GM12872 (cell line): ENCODE results near the gene LTB4R.
A peak's percentile ranks its signal among the peaks of the same experiment; 100 is the strongest.

Experiments
- CTCF ChIP-seq: IDR thresholded peaks from 3 replicates; pipeline ENCODE4 v1.5.1; 2011; ENCODE audit warnings: low read depth, mild to moderate bottlenecking, low read length, moderate library complexity; ENCODE audit not compliant: insufficient read depth

Gene LTB4R

GRCh38 chr14:24297190-24297964 lies 13.9 kb upstream of the LTB4R start:
- peak; percentile 34; the same call in 2 of the 3 replicates for TF ChIP-seq CTCF

- no peak for TF ChIP-seq CTCF
Observed at GRCh38 chr14:24298892-24299254, 12.4 kb upstream of the LTB4R start.

GRCh38 chr14:24299255-24300191 lies 11.8 kb upstream of the LTB4R start, which contains the start of the genes DHRS1 and NOP9:
Gene DHRS1, minus strand, starts transcription at chr14:24299780. Its CDS starts 674 bp downstream, at chr14:24299106.
Gene NOP9, plus strand, starts transcription at chr14:24299850. Its CDS starts 105 bp downstream, at chr14:24299955.
- TF ChIP-seq CTCF = no peak

GRCh38 chr14:24300326-24300980 lies 10.8 kb upstream of the LTB4R start:
- no peak for TF ChIP-seq CTCF

- no peak for TF ChIP-seq CTCF
Observed at GRCh38 chr14:24304019-24304387, 7.3 kb upstream of the LTB4R start.

- TF ChIP-seq CTCF = no peak
Observed at GRCh38 chr14:24307156-24307574, 4.1 kb upstream of the LTB4R start.
